Measurements from ENCODE around the gene FBLL1. TPM values are rescaled to one million over a fixed set of nuclear protein-coding genes. Genes with fewer than 3 reads are reported as not detected.

Gene FBLL1
- total RNA-seq, 1 donor: 0.36 TPM

DNA sequence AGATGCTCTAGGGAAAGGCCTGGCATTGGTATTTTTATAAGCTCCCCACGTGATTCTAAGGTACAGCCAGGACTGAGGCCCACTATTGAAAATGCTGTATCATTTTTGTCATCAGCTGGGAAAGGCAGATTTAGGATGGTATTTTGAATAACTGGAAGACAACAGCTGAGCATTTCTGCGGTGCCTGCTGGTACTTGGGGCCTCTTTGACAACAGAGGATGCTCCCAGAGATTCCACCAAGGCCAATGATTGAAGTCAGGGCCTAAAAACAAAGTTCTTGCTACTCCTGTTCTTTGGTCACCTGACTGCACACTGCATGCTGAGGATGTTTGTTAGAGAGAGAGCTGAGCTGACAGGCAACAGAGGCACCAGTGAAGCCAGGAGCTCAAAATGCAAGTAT is 8.1 kb downstream of the FBLL1 start:
- no peak for DNase-seq (ENCODE audit: insufficient read length, low spot score, missing footprints)
- no peaks in the 10 kb centered on the region for H3K9me3 ChIP-seq (ENCODE audit: low read depth, low read length)
- H4K20me1 ChIP-seq (ENCODE audit: insufficient read depth, low read length): no peaks in the 10 kb centered on the region
- no peak overlapping the region for H3K4me2 ChIP-seq (ENCODE audit: insufficient read depth, low read length)
- H3K36me3 ChIP-seq (ENCODE audit: insufficient read depth, low read length): no peaks in the 10 kb centered on the region
- no peak overlapping the region for H2AFZ ChIP-seq (ENCODE audit: low read length)
- H3K79me2 ChIP-seq (ENCODE audit: insufficient read depth, low read length): no peaks in the 10 kb centered on the region
- H3K27ac ChIP-seq (ENCODE audit: low read depth, low read length): no peak overlapping the region
- TF ChIP-seq, protein P1, sequence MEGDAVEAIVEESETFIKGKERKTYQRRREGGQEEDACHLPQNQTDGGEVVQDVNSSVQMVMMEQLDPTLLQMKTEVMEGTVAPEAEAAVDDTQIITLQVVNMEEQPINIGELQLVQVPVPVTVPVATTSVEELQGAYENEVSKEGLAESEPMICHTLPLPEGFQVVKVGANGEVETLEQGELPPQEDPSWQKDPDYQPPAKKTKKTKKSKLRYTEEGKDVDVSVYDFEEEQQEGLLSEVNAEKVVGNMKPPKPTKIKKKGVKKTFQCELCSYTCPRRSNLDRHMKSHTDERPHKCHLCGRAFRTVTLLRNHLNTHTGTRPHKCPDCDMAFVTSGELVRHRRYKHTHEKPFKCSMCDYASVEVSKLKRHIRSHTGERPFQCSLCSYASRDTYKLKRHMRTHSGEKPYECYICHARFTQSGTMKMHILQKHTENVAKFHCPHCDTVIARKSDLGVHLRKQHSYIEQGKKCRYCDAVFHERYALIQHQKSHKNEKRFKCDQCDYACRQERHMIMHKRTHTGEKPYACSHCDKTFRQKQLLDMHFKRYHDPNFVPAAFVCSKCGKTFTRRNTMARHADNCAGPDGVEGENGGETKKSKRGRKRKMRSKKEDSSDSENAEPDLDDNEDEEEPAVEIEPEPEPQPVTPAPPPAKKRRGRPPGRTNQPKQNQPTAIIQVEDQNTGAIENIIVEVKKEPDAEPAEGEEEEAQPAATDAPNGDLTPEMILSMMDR (IDR thresholded peaks at IDR 0.05; ENCODE audit: extremely low read depth, low read depth, low read length): no peak
- H3K4me3 ChIP-seq (ENCODE audit: insufficient read depth, low read length): no peak overlapping the region
- H3K27me3 ChIP-seq (ENCODE audit: insufficient read depth, low read length): peaks cover 9% of the 10 kb centered on the region
- no peaks in the 10 kb centered on the region for H3K4me1 ChIP-seq (ENCODE audit: insufficient read depth, low read length)

DNA sequence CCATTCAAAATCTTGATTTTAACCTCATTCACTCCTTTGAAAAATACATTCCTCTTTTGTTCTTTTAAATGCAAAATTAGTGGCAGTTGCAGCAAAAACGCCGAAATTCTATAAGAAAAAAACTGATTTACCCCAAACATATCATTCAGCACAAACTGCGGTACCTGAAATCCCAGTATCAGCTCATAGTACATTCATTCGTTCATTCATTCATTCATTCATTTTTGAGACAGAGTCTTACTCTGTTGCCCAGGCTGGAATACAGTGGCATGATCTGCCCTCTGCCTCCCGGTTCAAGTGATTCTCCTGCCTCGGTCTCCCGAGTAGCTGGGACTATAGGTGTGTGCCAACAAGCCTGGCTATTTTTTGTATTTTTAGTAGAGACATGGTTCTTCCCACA is 20.4 kb downstream of the FBLL1 start:
- no peak for DNase-seq (ENCODE audit: insufficient read length, low spot score, missing footprints)
- peaks cover 23% of the 10 kb centered on the region for H4K20me1 ChIP-seq (ENCODE audit: insufficient read depth, low read length)
- H2AFZ ChIP-seq (ENCODE audit: low read length): no peak overlapping the region
- peaks cover 20% of the 10 kb centered on the region for H3K79me2 ChIP-seq (ENCODE audit: insufficient read depth, low read length)
- H3K9me3 ChIP-seq (ENCODE audit: low read depth, low read length): no peaks in the 10 kb centered on the region
- peaks cover 8% of the 10 kb centered on the region for H3K4me1 ChIP-seq (ENCODE audit: insufficient read depth, low read length)
- H3K27ac ChIP-seq (ENCODE audit: low read depth, low read length): no peak overlapping the region
- TF ChIP-seq, protein P1 (IDR thresholded peaks at IDR 0.05; ENCODE audit: extremely low read depth, low read depth, low read length): no peak
- no peak overlapping the region for H3K4me3 ChIP-seq (ENCODE audit: insufficient read depth, low read length)
- H3K4me2 ChIP-seq (ENCODE audit: insufficient read depth, low read length): no peak overlapping the region
- peaks cover 17% of the 10 kb centered on the region for H3K36me3 ChIP-seq (ENCODE audit: insufficient read depth, low read length)
- H3K27me3 ChIP-seq (ENCODE audit: insufficient read depth, low read length): no peaks in the 10 kb centered on the region

DNA sequence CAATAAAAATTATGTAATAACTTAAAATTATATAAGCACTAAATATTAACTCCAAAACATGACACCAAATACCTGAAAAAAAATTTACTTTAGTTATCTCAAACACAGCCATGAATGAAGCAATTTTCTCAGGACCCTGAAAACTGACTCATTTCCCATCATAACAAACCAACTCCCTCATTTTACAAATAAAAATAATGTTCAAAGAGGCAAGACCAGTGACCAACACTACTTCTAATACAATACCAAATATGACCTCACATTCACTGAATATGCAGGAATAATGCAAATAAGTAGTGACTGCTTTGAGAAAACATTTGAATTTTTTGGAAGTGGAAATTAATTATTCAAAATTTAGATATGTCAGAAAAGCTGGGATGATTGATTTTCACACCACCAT is 21.6 kb downstream of the FBLL1 start:
- peaks cover 8% of the 10 kb centered on the region for H3K4me1 ChIP-seq (ENCODE audit: insufficient read depth, low read length)
- no peak overlapping the region for H2AFZ ChIP-seq (ENCODE audit: low read length)
- no peak overlapping the region for H3K4me3 ChIP-seq (ENCODE audit: insufficient read depth, low read length)
- H3K4me2 ChIP-seq (ENCODE audit: insufficient read depth, low read length): no peak overlapping the region
- H3K27ac ChIP-seq (ENCODE audit: low read depth, low read length): no peak overlapping the region
- H3K9me3 ChIP-seq (ENCODE audit: low read depth, low read length): no peaks in the 10 kb centered on the region
- peaks cover 20% of the 10 kb centered on the region for H3K79me2 ChIP-seq (ENCODE audit: insufficient read depth, low read length)
- H4K20me1 ChIP-seq (ENCODE audit: insufficient read depth, low read length): peaks cover 23% of the 10 kb centered on the region
- TF ChIP-seq, protein P1 (IDR thresholded peaks at IDR 0.05; ENCODE audit: extremely low read depth, low read depth, low read length): no peak
- H3K36me3 ChIP-seq (ENCODE audit: insufficient read depth, low read length): peaks cover 17% of the 10 kb centered on the region
- DNase-seq (ENCODE audit: insufficient read length, low spot score, missing footprints): no peak
- H3K27me3 ChIP-seq (ENCODE audit: insufficient read depth, low read length): no peaks in the 10 kb centered on the region

DNA sequence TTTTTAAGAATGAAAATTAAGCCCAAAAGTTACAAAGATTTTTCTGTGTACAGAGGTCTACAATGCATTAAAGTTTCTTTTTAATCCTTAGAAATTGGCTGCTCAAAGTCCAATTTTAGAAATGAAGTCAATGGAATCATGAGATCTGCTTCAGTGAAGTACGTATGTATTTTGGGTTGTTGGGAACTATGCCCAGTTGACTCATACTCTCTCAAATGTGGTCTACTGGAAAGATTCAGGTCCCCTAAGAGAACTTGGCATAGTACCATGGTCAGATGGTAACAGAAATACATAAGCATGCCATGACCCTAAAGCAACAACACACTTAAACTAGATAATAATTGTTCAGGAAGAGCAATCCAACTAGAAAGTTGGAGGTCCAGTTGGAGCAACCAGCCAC is 23.0 kb downstream of the FBLL1 start:
- peak; percentile 77 for DNase-seq (ENCODE audit: insufficient read length, low spot score, missing footprints)
- Histone ChIP-seq H3K9me3 (ENCODE audit: low read depth, low read length) (no peaks in the 10 kb centered on the region), H3K4me1 (ENCODE audit: insufficient read depth, low read length) (peaks cover 8% of the 10 kb centered on the region), H3K27me3 (ENCODE audit: insufficient read depth, low read length) (no peaks in the 10 kb centered on the region), H3K4me2 (ENCODE audit: insufficient read depth, low read length) (no peak overlapping the region), H4K20me1 (ENCODE audit: insufficient read depth, low read length) (peaks cover 23% of the 10 kb centered on the region), H3K27ac (ENCODE audit: low read depth, low read length) (peak overlapping the region; percentile 87), H3K79me2 (ENCODE audit: insufficient read depth, low read length) (peaks cover 20% of the 10 kb centered on the region), H3K4me3 (ENCODE audit: insufficient read depth, low read length) (no peak overlapping the region), H3K36me3 (ENCODE audit: insufficient read depth, low read length) (peaks cover 25% of the 10 kb centered on the region), H2AFZ (ENCODE audit: low read length) (no peak overlapping the region)
- TF ChIP-seq, protein P1 (IDR thresholded peaks at IDR 0.05; ENCODE audit: extremely low read depth, low read depth, low read length): no peak

All from osteoblast (primary cell).